Activated CD8-positive, alpha-beta memory T cell treated with anti-CD3 and anti-CD28 coated beads, Interleukin-2, amount 50 U/mL, for 4 hours (primary cell): Measurements from ENCODE around the gene ZNF408.
"Not testable (repeated sequence)": the region's sequence is repeated elsewhere in the genome, so short reads cannot be mapped to it uniquely, and the experiment has no call there.

Source experiments
- DNase-seq: peaks from one replicate; pipeline ENCODE4 v3.0.0-alpha.2; 2020

Gene ZNF408

DNA sequence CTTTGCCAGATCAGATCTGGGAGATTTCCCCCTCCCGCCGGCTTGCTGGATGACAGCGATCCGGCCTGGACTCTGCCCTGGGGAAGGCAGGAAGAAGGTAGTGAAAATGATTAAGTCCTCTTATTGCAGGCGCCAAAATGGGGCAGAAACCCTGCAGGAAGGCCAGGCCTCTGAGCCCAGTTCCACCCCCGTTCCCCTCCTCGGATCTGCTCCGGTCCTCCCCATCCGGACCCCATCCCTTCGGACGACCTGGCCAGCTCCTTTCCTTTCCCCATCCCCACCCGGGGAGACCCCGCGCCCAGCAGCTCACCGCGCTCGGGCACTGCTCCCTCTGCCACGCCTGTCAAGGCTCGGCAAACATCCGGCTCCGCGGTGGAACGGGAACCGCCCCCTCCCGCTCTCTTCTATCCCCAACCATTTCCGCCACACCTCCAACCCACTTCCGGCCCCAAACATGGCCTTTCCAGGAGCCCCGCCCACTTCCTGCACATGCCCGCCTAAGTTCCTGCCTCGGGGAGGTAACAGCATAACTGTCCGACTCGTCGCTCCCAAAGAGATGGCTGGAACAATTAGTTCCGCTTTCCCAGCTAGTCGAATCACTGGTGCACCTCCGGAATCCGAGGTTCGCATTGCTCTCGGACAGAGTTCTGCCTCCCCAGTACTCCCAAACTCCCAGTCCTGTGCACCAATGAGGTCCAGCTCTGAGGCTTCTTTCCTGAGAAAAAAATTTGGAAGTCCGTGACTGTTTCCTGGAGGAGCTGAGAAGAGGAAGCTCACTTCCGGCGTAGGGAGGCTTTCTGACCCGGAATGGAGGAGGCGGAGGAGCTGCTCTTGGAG, at the start of gene ZNF408, which contains the start of gene ARHGAP1:
Gene ZNF408 (plus strand): TSS at position 791 of the 837 bp plus-strand sequence. CDS start 17 bp downstream, at position 808.
Gene ARHGAP1 (minus strand): TSS at position 379 of the 837 bp plus-strand sequence. CDS start 4,512 bp downstream, outside the sequence.
- peak; percentile 99 for DNase-seq

DNA sequence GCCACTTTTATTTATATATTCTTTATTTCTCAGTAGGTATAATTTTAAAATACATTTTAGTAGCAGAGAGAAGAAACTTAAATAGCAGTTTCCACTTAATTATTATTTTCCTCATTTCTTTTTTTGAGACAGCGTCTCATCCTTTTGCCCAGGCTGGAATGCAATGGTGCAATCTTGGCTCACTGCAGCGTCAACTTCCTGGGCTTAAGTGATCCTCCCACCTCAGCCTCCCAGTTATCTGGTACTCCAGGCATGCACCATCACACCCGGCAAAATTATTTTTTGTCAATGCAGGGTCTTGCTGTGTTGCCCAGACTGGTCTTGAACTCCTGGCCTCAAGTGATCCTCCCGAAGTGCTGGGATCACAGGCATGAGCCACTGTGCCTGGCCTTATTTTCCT, 45.2 kb upstream of the ZNF408 start:
- no peak for DNase-seq

DNA sequence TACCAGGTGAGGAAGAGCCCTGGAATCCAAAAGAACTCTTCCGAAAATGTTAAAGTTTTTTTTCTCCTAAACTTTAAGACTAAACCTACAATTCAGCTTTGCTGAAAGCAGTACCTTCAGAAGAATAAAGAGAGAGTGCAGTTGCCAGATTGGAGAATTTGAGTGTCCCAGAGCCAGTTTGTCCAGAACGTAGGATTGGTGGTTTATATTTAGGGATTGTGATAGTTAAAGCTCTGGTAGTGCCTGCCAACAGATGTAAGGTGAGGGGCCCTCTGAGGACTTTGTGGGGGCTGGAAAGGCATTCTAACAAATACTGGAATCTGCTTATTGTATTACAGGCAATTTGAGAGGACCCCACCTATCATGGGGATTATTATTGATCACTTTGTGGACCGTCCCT, 43.6 kb upstream of the ZNF408 start:
- DNase-seq: no peak

DNA sequence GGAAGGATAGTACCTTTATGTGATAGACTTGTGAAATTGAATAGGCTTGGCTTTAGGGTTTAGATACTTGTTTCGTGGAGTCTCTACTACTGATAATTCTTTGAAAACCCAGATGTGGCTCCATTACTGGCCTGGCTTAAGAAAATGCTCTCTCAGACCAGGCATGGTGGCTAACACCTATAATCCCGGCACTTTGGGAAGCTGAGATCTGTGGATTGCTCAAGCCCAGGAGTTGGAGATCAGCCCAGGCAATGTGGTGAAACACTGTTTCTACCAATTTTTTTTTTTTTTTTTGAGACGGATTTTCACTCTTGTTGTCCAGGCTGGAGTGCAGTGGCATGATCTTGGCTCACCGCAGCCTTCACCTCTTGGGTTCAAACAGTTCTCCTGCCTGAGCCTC, 42.6 kb upstream of the ZNF408 start:
- DNase-seq: no peak

DNA sequence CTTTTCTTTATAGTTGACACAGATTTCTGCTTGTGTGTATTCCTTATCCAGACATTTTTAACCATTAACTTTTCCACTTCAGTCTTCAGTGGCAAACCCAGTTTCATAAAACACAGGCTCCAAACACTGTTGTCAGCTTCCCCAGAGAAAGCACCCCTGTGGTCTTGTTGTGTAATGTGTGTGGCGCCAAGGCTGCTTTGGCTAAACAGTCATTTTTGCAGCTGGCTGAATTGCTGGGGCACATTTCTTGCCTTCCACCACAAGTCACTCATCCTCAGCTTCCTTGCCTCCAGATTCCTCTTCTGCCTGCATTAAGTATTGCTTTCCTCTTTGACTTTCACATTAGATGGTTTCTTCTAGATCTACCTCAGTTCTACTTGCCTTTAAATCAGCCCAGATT, 40.9 kb upstream of the ZNF408 start:
- DNase-seq: no peak

DNA sequence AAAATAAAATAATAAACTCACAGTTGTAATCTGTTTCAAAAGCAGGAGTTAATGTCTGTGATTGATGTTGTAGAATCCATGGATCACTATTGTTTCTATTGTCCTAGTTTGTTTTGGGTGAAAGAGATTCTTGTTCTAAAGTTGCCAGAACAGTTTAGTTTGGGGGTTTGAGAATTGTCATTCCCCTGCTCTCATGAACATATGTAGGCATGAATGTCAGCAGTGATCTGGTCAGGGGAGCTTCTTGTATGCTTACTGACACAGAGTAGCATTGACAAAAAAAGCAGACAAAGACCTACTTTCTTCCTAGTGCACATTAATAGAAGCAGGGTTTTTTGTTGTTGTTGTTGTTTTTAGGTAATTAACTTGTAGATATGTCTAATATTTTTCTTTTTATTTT, 39.0 kb upstream of the ZNF408 start:
- no peak for DNase-seq

DNA sequence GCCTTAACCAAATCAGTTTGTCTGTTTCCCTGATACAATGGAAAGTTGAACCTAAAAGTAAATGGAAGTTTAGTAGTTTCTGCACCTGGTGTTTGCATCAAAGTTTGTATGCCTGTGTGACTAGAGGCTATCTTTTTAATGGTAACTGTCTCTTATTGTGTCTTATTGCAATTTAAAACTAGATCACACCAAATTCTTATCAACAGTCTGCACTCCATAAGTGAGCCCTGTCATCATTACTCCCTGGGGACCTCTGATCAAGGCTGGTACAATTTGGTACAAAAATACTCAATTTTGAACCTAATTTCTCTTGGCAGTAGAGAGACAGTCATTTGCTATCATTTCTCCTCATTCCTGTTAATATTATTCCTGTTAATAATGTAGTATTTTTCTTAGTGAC, 38.5 kb upstream of the ZNF408 start:
- no peak for DNase-seq

DNA sequence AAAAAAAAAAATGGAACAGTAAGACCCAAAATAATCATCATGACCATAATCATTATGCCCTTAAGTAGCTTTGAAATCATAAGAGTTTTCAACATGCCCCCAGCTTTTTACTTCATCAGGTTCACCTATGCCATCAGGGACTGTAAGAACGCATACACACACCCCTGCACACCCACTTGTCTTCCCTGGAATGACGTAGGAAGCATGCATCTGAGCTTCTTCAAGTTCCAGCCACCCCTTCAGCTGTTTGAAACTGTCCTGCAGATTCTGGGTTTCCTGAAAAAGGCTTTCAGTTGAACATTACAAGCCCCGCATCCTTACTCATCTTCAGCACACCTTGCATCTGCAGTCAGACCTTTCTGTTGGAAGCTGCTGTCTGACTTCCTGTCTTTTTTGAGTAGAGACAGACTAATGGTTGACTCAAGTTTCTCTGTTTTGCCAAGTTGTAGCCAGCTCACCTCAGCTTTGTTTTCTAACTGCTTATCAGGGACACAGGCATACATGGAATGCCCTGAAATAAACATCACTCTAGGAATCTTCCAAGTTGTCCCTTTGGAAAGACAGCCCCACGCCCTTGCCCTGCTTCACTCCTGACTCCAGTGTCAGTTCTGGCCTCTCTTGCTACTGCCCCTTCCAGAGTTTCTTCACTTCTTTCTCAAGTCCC, 37.4 kb upstream of the ZNF408 start:
- no peak for DNase-seq

DNA sequence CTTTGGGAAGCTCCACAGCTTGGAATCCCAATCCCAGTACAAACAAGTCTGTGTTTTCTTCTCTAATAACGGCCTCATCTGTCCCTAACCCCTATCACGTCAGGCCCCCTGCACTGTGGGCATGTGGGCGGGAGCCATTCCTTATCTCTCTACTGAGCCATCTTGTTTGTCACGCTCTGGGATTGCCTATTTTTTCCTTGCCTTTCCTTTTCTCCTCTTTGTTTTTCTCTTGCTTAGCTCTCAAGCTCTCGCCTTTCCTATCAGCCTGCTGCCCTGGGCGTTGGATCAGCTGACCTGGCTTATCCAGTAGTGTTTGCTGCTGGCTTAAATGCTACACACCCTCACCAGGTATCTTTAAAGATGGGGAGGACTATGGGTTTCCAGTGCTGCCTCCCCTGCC, 36.2 kb upstream of the ZNF408 start:
- no peak for DNase-seq

DNA sequence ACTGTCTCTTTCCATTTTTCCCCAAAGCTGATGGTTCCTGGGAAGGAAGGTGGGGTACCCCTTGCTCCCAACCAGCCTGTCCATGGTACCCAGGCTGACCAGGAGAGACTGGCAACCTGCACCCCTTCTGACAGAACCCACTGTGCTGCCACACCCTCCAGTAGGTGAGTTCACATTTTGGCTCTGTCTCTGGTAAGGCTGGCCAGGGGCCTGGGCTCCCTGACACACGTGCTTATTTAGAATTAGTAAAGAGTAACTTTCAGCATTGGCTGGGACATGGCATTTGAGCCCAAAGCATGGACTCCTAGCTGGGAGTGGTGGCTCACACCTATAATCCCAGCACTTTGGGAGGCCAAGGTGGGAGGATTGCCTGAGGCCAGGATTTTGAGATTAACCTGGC, 35.5 kb upstream of the ZNF408 start:
- no peak for DNase-seq

DNA sequence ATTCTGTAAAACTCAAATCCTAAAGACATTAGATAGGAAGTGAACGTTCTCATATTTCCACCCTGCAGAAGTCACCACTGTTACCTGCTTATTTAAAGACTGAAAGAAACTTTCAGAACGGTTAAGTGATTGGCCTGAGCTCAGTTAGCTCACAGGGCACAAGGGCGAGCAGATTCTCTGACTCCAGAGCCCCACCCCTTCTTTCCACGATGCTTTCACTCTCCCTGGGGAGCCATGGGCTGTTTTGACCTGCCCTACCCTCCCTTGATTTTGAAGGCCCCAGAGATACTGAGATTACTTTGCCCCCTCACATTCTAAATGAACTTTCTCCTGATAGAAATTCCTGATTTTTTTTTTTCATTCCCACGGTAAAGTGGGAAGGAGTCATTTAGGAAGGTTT, 34.3 kb upstream of the ZNF408 start:
- no peak for DNase-seq

DNA sequence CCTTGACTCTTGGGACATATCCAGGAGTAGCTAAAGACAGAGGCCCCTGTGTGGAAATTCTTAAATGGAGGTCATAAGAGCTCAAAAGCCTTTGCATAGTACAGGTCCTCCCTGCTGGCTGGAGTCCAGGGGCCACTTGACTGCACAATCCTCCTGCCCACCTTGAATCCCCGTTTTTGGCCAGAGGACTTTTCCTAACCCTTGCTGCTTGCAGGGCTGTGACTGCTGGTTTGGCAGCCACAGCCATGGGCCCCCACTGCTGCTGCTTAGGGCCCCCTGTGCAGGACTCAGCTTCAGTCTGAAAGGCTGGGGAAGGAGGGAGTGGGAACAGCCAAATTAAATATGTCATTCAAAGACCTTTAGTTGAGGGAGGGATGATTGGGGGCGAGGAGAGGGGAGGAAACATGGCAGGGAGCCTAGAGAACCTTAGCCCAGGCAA, 33.8 kb upstream of the ZNF408 start:
- DNase-seq: no peak

DNA sequence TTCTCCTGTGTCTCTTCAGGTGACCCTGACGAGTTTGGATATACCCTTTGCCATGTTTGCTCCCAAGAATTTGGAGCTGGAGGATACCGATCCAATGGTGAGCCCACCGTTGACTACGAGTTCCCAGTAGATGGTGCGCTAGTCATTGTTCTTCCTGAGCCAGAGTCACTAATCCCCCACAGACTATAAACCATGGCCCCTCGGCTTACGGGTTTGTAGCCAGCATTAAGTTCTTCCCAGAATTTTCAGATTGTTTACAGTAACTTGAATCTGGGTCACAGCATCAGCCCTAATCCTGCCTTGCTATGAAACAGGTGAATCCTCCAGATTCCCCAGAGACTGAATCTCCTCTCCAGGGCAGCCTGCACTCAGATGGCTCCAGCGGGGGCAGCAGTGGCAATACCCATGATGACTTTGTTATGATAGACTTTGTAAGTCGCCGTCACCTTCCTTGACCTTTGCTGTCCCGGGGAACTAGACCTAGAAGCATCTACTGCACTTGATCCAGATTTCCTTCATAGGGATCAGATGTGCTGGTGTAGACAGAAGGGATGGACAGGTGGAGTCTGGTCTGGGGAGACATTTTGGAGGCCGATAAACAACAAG, 32.2 kb upstream of the ZNF408 start:
- DNase-seq: no peak

DNA sequence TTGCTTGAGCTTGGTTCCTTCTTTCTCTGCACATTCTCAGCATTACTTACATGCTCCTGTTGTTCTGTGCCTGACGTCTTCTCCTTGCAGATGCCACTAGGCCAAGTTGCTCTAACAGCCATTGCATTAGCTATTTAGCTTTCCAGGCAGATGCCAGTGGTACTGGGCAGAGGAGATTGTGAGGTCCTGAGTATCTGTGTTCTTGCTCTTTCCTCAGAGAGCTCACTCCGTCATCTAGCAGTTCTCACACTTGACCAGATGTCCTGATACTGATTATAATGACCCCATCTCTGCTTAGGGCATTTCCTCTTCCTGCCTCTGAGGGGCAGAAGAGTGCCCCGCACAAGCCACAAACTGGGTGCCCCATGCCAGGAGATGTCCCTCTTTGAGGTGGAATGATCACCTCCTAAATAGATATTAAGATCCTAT, 31.1 kb upstream of the ZNF408 start:
- DNase-seq: no peak

DNA sequence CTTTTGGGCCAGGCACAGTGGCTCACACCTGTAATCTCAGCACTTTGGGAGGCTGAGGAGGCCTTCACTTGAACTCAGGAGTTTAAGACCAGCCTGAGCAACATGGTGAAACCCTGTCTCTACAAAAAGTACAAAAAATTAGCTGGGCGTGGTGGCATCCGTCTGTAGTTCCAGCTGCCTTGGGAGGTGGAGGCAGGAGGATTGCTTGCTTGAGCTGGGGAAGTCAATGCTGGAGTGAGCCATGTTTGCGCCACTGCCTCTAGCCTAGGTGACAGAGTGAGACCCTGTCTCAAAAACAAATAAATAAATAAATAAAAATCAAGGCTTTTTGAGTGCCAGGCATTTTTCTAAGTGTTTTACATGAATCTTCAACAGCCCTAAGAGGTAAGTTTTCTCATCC, 30.3 kb upstream of the ZNF408 start:
- not testable (repeated sequence) for DNase-seq

DNA sequence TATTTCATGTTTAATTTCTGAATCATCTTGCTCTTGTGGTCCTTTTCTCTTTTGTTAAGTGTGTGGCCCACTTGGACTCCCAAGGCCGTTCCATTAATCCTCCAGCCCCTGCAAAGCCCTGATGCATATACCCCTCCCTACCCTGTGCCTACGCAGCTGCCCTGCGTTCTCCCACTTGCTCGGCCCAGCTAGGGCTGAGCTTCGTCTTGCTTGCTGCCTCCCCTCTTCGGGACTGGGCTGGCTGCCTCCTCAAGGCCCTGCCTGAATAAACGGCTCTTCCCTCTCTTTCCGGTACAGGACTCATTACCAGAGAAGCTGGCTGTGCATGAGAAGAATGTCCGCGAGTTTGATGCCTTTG, 28.9 kb upstream of the ZNF408 start:
- no peak for DNase-seq

DNA sequence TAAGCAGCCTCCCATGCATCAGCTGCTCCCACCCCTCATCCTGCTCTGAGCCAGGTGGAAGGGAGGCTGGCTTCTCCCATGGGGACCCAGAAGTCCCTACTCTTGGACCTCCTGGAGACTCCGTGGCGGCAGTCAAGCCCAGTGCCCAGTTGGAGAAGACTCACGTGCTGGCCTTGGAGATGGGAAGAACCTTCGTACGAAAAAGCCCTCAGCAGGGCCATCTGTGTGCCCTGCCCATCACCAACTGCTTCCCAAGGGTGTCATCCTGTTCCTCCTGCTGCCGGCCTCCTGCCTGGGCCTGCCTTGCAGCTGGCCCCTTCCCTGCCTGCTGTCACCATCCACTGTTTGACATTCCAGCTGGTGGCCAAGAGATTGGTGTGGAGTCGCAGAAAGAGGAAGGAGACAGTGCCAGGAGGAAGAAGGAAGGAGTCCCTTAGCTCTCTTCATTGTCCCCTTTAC, 28.4 kb upstream of the ZNF408 start:
- DNase-seq: no peak

DNA sequence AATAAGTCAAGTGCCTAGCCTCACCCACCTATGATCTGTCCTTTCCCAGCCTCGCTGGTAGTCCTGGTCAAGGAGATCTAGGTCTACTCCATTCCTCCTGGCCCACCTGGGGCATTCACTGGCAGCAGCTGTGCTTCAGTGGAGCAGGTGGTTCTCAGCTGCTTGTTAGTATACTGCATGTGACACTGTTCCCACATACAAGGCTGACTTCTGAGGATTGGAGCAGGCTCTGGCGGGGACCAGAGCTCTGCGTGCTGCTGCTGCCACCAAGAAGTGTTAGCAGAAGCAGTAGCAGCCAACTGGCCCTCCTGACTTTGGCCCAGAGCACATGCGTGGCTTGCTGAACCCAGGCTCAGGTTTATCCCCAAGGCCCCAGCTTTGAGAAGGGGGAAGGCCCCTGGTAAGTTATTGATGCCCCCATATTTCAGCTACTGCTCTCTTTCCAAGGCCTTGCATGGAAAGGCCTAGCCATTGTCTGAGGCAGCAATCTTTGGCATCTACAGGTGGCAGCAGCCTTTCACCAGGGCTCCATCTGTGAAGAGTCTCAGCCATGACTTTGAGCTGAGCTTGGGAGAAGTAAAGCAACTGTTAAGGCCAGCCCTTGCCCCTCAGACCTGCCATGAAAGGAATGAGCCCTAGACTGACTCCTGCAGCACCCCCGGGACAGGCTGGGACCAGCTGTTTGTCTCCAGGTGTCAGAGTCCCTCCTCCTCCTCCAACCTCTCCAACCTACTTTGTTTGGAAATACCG, 26.9 kb upstream of the ZNF408 start:
- DNase-seq: no peak

DNA sequence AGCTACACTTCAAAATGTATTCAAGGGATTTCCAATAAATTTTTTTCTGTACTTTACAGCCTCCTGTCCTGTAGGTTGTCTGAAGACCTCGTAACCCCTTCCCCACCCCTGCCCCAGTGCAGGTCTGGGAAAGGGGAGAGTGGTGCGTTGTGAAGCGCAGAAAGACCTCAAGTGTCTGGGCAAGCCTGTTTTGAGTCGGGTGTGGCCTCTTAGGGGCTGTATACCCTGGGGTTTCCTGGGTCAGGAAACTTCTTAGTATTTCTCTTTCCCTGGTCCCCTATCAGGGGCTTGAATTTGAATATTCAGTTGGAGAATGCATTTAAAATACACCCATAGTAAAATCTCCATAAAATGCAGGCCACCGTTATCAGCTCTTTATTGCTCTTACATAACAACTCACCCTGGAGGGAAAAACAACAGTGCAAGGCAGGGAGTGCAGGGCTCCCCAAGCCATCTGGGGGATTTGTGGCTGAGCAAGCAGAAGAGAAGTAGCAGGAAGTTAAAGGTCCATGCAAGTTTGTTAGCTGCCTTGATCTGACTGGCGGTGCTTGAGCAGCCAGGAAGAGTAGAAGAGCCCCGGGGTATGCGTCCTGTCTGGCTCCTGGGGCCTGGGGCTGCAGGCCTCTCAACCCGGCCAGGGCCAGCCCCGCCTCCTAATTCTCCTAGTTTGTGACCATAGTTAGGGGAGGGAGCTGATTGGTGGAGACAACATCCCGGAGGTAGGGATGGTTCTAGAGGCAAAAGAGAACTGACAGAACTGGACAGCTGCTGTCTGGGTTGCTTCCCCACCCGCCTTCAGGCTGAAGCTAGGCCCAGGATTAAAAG, 26.2 kb upstream of the ZNF408 start:
- DNase-seq: no peak

DNA sequence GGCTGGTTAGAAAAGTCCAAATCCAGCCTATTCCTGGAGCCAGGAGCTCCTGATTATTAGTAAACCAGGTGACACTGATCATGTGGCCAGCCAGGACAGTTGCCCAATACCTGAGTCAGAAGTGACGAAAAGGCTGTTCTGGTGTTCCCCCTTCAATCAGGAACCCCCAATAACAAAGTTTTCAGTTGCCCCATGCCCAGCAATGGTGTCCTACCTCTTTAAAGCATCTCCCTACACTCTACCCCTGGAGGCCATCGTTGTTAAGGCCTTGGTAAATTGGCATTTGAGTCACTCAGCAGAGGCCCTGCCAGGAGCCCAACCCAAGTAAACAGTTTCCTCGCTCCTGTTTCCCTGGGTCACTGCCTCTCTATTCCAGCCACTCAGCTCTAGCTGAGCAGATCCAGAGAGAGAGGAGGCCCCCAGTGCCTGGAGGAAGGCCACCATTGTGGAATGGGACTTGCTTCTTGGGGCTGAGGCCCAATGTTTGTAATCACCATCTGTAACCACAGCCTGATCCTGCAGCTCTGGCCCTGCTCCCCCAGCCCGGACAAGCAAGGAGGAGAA, 25.5 kb upstream of the ZNF408 start:
- DNase-seq: no peak

DNA sequence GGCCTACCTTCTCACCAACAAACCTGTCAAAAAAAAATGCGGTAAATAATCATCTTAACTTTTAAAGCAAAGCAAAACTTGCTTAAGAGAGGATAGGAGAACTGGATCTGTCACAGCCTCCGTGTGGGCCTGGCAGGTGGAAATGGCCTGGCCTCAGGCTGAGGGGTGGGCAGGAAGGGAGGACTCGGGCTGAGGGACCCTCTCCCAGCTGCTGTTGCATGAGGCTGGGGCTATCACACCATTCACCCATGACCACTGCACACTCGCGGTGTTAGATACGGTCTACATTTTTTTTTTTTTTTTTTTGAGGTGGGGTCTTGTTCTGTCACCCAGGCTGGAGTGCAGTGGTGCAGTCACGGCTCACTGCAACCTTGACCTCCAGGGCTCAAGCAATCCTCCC, 24.9 kb upstream of the ZNF408 start:
- no peak for DNase-seq
